HL-60 (cell line): Measurements from ENCODE around the gene PCGF2.

Experiments
- CTCF ChIP-seq: IDR thresholded peaks from one replicate; pipeline ENCODE4 v1.5.1; 2011; ENCODE audit warnings: low read length, control low read depth, inconsistent platforms; ENCODE audit not compliant: insufficient read depth
- GABPA ChIP-seq: IDR thresholded peaks from 2 replicates; pipeline ENCODE4 v1.6.1; 2012; ENCODE audit warnings: low read depth
- POLR2AphosphoS5 ChIP-seq: IDR thresholded peaks from 2 replicates; pipeline ENCODE4 v1.6.1; 2012; ENCODE audit warnings: low read depth
- TF ChIP-seq, protein P1 (sequence below): IDR thresholded peaks from 2 replicates; pipeline ENCODE4 v1.6.1; 2012; ENCODE audit warnings: low read depth; ENCODE audit not compliant: insufficient replicate concordance

DNA sequence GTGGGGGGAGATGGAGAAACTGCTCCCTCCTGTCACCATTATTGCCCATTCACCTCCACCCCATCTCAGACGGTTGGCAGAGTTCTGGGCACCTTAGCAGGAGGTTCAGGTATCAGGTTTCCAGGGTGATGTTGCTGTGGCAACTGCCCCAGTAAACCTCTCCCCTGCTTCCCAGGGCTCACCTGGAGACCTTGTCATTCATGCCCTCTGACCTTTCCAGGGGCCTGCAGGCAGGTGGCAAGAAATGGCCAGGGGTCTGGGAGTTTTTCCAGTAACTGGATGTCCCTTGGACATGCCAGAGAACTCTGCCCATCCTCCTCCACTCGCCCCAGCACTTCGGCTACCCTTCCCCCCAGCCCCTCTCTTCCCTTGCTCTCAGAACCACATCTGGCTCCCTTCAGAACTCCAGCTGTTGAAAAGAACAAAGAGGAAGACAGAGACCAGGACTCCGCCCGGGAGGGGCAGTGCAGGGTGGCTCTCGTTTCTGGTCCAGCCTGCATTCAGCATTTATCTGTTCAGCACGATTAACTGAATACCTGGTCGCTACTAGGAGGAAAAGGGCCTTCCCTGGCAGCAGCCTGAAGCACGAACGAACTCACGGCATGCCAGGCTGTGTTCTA, 34.6 kb downstream of the PCGF2 start:
- TF ChIP-seq CTCF (no peak), GABPA (no peak), POLR2AphosphoS5 (no peak)
- TF ChIP-seq, protein P1, sequence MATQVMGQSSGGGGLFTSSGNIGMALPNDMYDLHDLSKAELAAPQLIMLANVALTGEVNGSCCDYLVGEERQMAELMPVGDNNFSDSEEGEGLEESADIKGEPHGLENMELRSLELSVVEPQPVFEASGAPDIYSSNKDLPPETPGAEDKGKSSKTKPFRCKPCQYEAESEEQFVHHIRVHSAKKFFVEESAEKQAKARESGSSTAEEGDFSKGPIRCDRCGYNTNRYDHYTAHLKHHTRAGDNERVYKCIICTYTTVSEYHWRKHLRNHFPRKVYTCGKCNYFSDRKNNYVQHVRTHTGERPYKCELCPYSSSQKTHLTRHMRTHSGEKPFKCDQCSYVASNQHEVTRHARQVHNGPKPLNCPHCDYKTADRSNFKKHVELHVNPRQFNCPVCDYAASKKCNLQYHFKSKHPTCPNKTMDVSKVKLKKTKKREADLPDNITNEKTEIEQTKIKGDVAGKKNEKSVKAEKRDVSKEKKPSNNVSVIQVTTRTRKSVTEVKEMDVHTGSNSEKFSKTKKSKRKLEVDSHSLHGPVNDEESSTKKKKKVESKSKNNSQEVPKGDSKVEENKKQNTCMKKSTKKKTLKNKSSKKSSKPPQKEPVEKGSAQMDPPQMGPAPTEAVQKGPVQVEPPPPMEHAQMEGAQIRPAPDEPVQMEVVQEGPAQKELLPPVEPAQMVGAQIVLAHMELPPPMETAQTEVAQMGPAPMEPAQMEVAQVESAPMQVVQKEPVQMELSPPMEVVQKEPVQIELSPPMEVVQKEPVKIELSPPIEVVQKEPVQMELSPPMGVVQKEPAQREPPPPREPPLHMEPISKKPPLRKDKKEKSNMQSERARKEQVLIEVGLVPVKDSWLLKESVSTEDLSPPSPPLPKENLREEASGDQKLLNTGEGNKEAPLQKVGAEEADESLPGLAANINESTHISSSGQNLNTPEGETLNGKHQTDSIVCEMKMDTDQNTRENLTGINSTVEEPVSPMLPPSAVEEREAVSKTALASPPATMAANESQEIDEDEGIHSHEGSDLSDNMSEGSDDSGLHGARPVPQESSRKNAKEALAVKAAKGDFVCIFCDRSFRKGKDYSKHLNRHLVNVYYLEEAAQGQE = no peak
